Measurements from ENCODE around the gene ASB6. TPM values are rescaled to one million over a fixed set of nuclear protein-coding genes. Genes with fewer than 3 reads are reported as not detected.

Gene ASB6
- polyA plus RNA-seq, 2 of the 4 experiments (the other 2 are of a cell fraction), result 9.2 to 17.3 TPM

DNA sequence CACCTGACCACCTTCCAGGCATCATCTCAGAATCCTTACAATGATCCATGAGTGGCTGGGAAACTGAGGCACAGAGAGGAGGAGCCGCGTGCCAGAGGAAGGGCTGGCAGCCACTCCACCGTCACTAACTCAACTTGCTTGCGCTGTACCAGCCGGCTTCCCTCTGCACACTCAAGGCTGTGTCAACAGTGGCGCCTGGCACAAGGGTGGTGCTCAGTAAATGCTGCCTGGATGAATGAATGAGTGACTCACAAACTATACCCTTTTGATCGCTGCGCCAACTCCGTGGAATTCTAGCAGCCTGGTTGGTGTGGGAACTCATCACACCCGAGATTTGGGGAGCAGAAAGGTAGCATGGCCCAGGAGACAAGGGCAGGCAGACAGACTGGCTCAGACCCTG is 45.4 kb upstream of the ASB6 start:
- Histone ChIP-seq H3K4me1 (peaks cover 38% of the 10 kb centered on the region), H3K4me2 (peak overlapping the region; percentile 72), H3K9me3 (no peaks in the 10 kb centered on the region), H3K4me3 (no peak overlapping the region), H3K27ac (peak overlapping the region; percentile 74 to 85)
- 20% methylated on average over 10 of the region's 10 CpGs for WGBS (ENCODE audit: missing lambda C conversion rate)
- DNase-seq (ENCODE audit: low read depth in 1 of 2, low spot score in 1 of 2), result peak; percentile 61 to 67
- CTCF ChIA-PET, result interaction anchor here (0.7 to 2.1 kb wide), 3 partner anchors 10 to 122 kb away, joined by 3 to 10 read pairs (median 3); no protein-coding TSS in a partner anchor
- TF ChIP-seq HOXB13 (CRISPR knock-in tag; IDR thresholded peaks at IDR 0.05; ENCODE audit: low read depth) (no peak), NR3C1 (IDR thresholded peaks at IDR 0.05) (no peak), MAX (IDR thresholded peaks at IDR 0.05) (peak; percentile 53; the same call in 1 of the 2 replicates), FOSL2 (IDR thresholded peaks at IDR 0.05) (no peak), FOSL2 (CRISPR knock-in tag; IDR thresholded peaks at IDR 0.05) (peak; percentile 67)
- FAIRE-seq, result no peak
- POLR2A ChIA-PET, result no interaction called here
- peak; percentile 67 to 69 for ATAC-seq

GRCh38 chr9:129686736-129687135 is 44.8 kb upstream of the ASB6 start:
- peak overlapping the region; percentile 74 to 85 for H3K27ac ChIP-seq
- no peak for TF ChIP-seq ZC3H11A (IDR thresholded peaks at IDR 0.05)
- TF ChIP-seq HEYL (CRISPR knock-in tag; IDR thresholded peaks at IDR 0.05), result no peak
- no peak for TF ChIP-seq RAD21 (conservative IDR thresholded peaks at IDR 0.05 in 1 of 2, IDR thresholded peaks at IDR 0.05 in 1 of 2)
- no peak for TF ChIP-seq MAX (IDR thresholded peaks at IDR 0.05)
- TF ChIP-seq JUN (IDR thresholded peaks at IDR 0.05), result no peak
- no peak for TF ChIP-seq REST (IDR thresholded peaks at IDR 0.05)
- no peak for TF ChIP-seq JUNB (IDR thresholded peaks at IDR 0.05)
- TF ChIP-seq EP300 (IDR thresholded peaks at IDR 0.05), result no peak
- no peak for TF ChIP-seq NPAS2 (CRISPR knock-in tag; IDR thresholded peaks at IDR 0.05; ENCODE audit: borderline replicate concordance)
- no peak for TF ChIP-seq EHMT2 (IDR thresholded peaks at IDR 0.05; ENCODE audit: low read depth)
- no peak for TF ChIP-seq POLR2A (IDR thresholded peaks at IDR 0.05; ENCODE audit: low read length)
- WGBS (ENCODE audit: missing lambda C conversion rate), result 73% methylated on average over 9 of the region's 9 CpGs
- DNase-seq (ENCODE audit: low read depth in 1 of 2, low spot score in 1 of 2), result no peak
- no peak for ATAC-seq
- ChIA-PET POLR2A (no interaction called here), CTCF (interaction anchor here (0.6 to 2.0 kb wide), 5 partner anchors 8 to 122 kb away, joined by 3 to 11 read pairs (median 5); no protein-coding TSS in a partner anchor)
- no peak overlapping the region for H3K4me3 ChIP-seq
- H3K9me3 ChIP-seq, result no peaks in the 10 kb centered on the region
- H3K4me1 ChIP-seq, result peaks cover 38% of the 10 kb centered on the region
- H3K4me2 ChIP-seq, result peak overlapping the region; percentile 72
- FAIRE-seq, result no peak

DNA sequence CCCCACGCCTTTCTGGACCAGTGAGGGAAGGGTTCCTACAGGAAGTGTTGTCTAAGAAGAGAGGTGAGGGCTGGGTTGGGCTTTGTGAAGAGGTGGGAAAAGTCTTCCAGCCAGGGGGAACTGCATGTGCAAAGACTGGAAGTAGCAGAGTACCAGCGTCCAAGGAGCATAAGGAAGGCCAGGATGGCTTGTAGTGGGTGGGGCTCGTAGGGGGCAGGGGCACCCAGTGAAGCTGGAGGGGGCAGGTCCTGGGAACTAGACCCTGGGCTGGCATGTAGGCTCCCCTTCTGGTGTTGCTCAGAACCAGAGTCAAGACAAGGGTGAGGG is 43.9 kb upstream of the ASB6 start:
- WGBS (ENCODE audit: missing lambda C conversion rate), result 11% methylated on average over 3 of the region's 3 CpGs
- ATAC-seq (peak; percentile 40 to 58; a peak in 4 of 6 replicates), DNase-seq (ENCODE audit: low read depth in 1 of 2, low spot score in 1 of 2) (no peak), FAIRE-seq (no peak)
- H3K4me2 ChIP-seq, result peak overlapping the region; percentile 72
- H3K27ac ChIP-seq, result peak overlapping the region; percentile 74 to 85
- H3K4me3 ChIP-seq, result no peak overlapping the region
- TF ChIP-seq HEYL (CRISPR knock-in tag; IDR thresholded peaks at IDR 0.05), result no peak
- TF ChIP-seq, protein P1, sequence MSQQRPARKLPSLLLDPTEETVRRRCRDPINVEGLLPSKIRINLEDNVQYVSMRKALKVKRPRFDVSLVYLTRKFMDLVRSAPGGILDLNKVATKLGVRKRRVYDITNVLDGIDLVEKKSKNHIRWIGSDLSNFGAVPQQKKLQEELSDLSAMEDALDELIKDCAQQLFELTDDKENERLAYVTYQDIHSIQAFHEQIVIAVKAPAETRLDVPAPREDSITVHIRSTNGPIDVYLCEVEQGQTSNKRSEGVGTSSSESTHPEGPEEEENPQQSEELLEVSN (IDR thresholded peaks at IDR 0.05; ENCODE audit: borderline replicate concordance, low read depth), result no peak
- no peak for TF ChIP-seq BHLHE40 (IDR thresholded peaks at IDR 0.05; ENCODE audit: low read depth, low read length)
- TF ChIP-seq HDAC2 (IDR thresholded peaks at IDR 0.05), result no peak
- no peak for TF ChIP-seq HMGXB4 (CRISPR knock-in tag; IDR thresholded peaks at IDR 0.05; ENCODE audit: borderline replicate concordance)
- no peak for TF ChIP-seq USF2 (IDR thresholded peaks at IDR 0.05)
- TF ChIP-seq POLR2AphosphoS2 (conservative IDR thresholded peaks at IDR 0.05; ENCODE audit: low read length), result no peak
- no peak for TF ChIP-seq RAD21 (conservative IDR thresholded peaks at IDR 0.05 in 1 of 2, IDR thresholded peaks at IDR 0.05 in 1 of 2)
- no peak for TF ChIP-seq EHMT2 (IDR thresholded peaks at IDR 0.05; ENCODE audit: low read depth)
- TF ChIP-seq MAX (IDR thresholded peaks at IDR 0.05), result no peak; the same call in none of the 2 replicates
- TF ChIP-seq RARB (CRISPR knock-in tag; IDR thresholded peaks at IDR 0.05), result no peak
- TF ChIP-seq BCL3 (IDR thresholded peaks at IDR 0.05), result no peak
- no peak for TF ChIP-seq ZSCAN20 (CRISPR knock-in tag; IDR thresholded peaks at IDR 0.05)
- TF ChIP-seq SMC3 (IDR thresholded peaks at IDR 0.05), result no peak
- TF ChIP-seq POLR2A (IDR thresholded peaks at IDR 0.05; ENCODE audit: low read length), result no peak
- peaks cover 38% of the 10 kb centered on the region for H3K4me1 ChIP-seq
- H3K9me3 ChIP-seq, result no peaks in the 10 kb centered on the region
- ChIA-PET POLR2A (no interaction called here), CTCF (interaction anchor here (0.6 to 2.0 kb wide), 8 partner anchors 9 to 97 kb away, joined by 3 to 11 read pairs (median 3); no protein-coding TSS in a partner anchor)
